ENCODE data around the gene PRKAR2B. TPM values are rescaled to one million over a fixed set of nuclear protein-coding genes. Genes with fewer than 3 reads are reported as not detected.
A peak's percentile ranks its signal among the peaks of the same experiment; 100 is the strongest.
"Not testable (repeated sequence)": the region's sequence is repeated elsewhere in the genome, so short reads cannot be mapped to it uniquely, and the experiment has no call there.

The PRKAR2B gene
- total RNA-seq, 2 experiments from 2014 or later = 69.0 to 210 TPM

GRCh38 chr7:107039199-107039900 is 5.2 kb upstream of the PRKAR2B start:
- no TSS peak for BruUV-seq (replicated peaks)
- peaks cover 10% of the 10 kb centered on the region for H3K4me1 ChIP-seq (ENCODE audit: insufficient read depth, low read length, poor library complexity, severe bottlenecking)
- intact Hi-C loops (cut with micrococcal nuclease; ENCODE audit: unreplicated experiment) = no loop called here
- DNase-seq (ENCODE audit: low spot score) = no peak
- no peak overlapping the region for H3K4me2 ChIP-seq (ENCODE audit: low read length)
- TF ChIP-seq EZH2phosphoT487 (IDR thresholded peaks at IDR 0.05; ENCODE audit: borderline replicate concordance, low read depth, low read length) (no peak), CTCF (conservative IDR thresholded peaks at IDR 0.05; ENCODE audit: low read length) (no peak)
- H3K9me2 ChIP-seq (ENCODE audit: insufficient read depth, low read length) = no peaks in the 10 kb centered on the region
- H2AFZ ChIP-seq (ENCODE audit: low read length) = peak overlapping the region; percentile 15; the same call in 1 of the 2 replicates
- H3K27ac ChIP-seq (ENCODE audit: low read depth, low read length, poor library complexity, severe bottlenecking) = no peak overlapping the region
- ChIA-PET CTCF (ENCODE audit: unreplicated experiment) (no interaction called here), POLR2A (interaction anchor here (1.1 kb wide), 1 partner anchor 11 kb away, joined by 3 read pairs; no protein-coding TSS in a partner anchor)
- H3K4me3 ChIP-seq (ENCODE audit: low read depth, low read length, poor library complexity, severe bottlenecking) = no peak overlapping the region
- no peaks in the 10 kb centered on the region for H4K20me1 ChIP-seq (ENCODE audit: insufficient read depth, low read length)
- H3K9me3 ChIP-seq (ENCODE audit: low read length) = peaks cover 9% of the 10 kb centered on the region; the same call in 1 of the 2 replicates
- H3K36me3 ChIP-seq (ENCODE audit: insufficient read depth, low read length) = no peaks in the 10 kb centered on the region; the same call in 1 of the 2 replicates
- no peaks in the 10 kb centered on the region for H3K79me2 ChIP-seq (ENCODE audit: insufficient read depth, low read depth, low read length)

- Histone ChIP-seq H3K9me3 (ENCODE audit: low read length) (peaks cover 9% of the 10 kb centered on the region; the same call in 1 of the 2 replicates), H3K4me3 (ENCODE audit: low read depth, low read length, poor library complexity, severe bottlenecking) (no peak overlapping the region), H3K4me2 (ENCODE audit: low read length) (no peak overlapping the region), H3K9me2 (ENCODE audit: insufficient read depth, low read length) (no peaks in the 10 kb centered on the region), H3K36me3 (ENCODE audit: insufficient read depth, low read length) (peaks cover 4% of the 10 kb centered on the region; the same call in 1 of the 2 replicates), H3K4me1 (ENCODE audit: insufficient read depth, low read length, poor library complexity, severe bottlenecking) (peaks cover 10% of the 10 kb centered on the region), H4K20me1 (ENCODE audit: insufficient read depth, low read length) (0 out of 2 replicates have a peak, but pooled peaks cover 6% of the 10 kb centered on the region), H3K79me2 (ENCODE audit: insufficient read depth, low read depth, low read length) (peaks cover 13% of the 10 kb centered on the region), H2AFZ (ENCODE audit: low read length) (no peak overlapping the region), H3K27ac (ENCODE audit: low read depth, low read length, poor library complexity, severe bottlenecking) (no peak overlapping the region)
- CTCF ChIA-PET (ENCODE audit: unreplicated experiment) = no interaction called here
- intact Hi-C loops (cut with micrococcal nuclease; ENCODE audit: unreplicated experiment) = loop anchor here (5.0 kb wide), 1 partner anchor 249 kb away; no protein-coding TSS in a partner anchor
- BruUV-seq (replicated peaks) = no TSS peak
- DNase-seq (ENCODE audit: low spot score) = no peak
- no peak for TF ChIP-seq CTCF (conservative IDR thresholded peaks at IDR 0.05; ENCODE audit: low read length)
- TF ChIP-seq EZH2phosphoT487 (IDR thresholded peaks at IDR 0.05; ENCODE audit: borderline replicate concordance, low read depth, low read length) = no peak
- POLR2A ChIA-PET = interaction anchor here (0.5 to 1.3 kb wide), 3 partner anchors 13 to 77 kb away, joined by 3 read pairs; no protein-coding TSS in a partner anchor
These were observed 3.4 kb upstream of the PRKAR2B start for GRCh38 chr7:107041097-107041496.

GRCh38 chr7:107041764-107042163 is 2.7 kb upstream of the PRKAR2B start:
- BruUV-seq (replicated peaks); DNase-seq (ENCODE audit: low spot score); H4K20me1 ChIP-seq (ENCODE audit: insufficient read depth, low read length); H3K9me3 ChIP-seq (ENCODE audit: low read length); H3K4me3 ChIP-seq (ENCODE audit: low read depth, low read length, poor library complexity, severe bottlenecking); H2AFZ ChIP-seq (ENCODE audit: low read length); H3K27ac ChIP-seq (ENCODE audit: low read depth, low read length, poor library complexity, severe bottlenecking); H3K36me3 ChIP-seq (ENCODE audit: insufficient read depth, low read length); H3K4me1 ChIP-seq (ENCODE audit: insufficient read depth, low read length, poor library complexity, severe bottlenecking); H3K4me2 ChIP-seq (ENCODE audit: low read length); H3K9me2 ChIP-seq (ENCODE audit: insufficient read depth, low read length); CTCF ChIA-PET (ENCODE audit: unreplicated experiment): not testable (repeated sequence)
- POLR2A ChIA-PET = interaction anchor here (0.5 to 1.3 kb wide), 2 partner anchors 14 to 17 kb away, joined by 3 read pairs; no protein-coding TSS in a partner anchor
- intact Hi-C loops (cut with micrococcal nuclease; ENCODE audit: unreplicated experiment) = loop anchor here (5.0 kb wide), 1 partner anchor 249 kb away; no protein-coding TSS in a partner anchor
- peaks cover 20% of the 10 kb centered on the region for H3K79me2 ChIP-seq (ENCODE audit: insufficient read depth, low read depth, low read length)

- H4K20me1 ChIP-seq (ENCODE audit: insufficient read depth, low read length); H3K4me3 ChIP-seq (ENCODE audit: low read depth, low read length, poor library complexity, severe bottlenecking); H2AFZ ChIP-seq (ENCODE audit: low read length); DNase-seq (ENCODE audit: low spot score); H3K4me2 ChIP-seq (ENCODE audit: low read length); H3K27ac ChIP-seq (ENCODE audit: low read depth, low read length, poor library complexity, severe bottlenecking); CTCF ChIA-PET (ENCODE audit: unreplicated experiment); BruUV-seq (replicated peaks); H3K9me3 ChIP-seq (ENCODE audit: low read length); H3K9me2 ChIP-seq (ENCODE audit: insufficient read depth, low read length): not testable (repeated sequence)
- peaks cover 15% of the 10 kb centered on the region for H3K4me1 ChIP-seq (ENCODE audit: insufficient read depth, low read length, poor library complexity, severe bottlenecking)
- peaks cover 26% of the 10 kb centered on the region for H3K79me2 ChIP-seq (ENCODE audit: insufficient read depth, low read depth, low read length)
- intact Hi-C loops (cut with micrococcal nuclease; ENCODE audit: unreplicated experiment) = loop anchor here (5.0 kb wide), 1 partner anchor 250 kb away; no protein-coding TSS in a partner anchor
- POLR2A ChIA-PET = interaction anchor here (0.7 to 1.3 kb wide), 2 partner anchors 18 to 22 kb away, joined by 3 read pairs; no protein-coding TSS in a partner anchor
- peaks cover 14% of the 10 kb centered on the region for H3K36me3 ChIP-seq (ENCODE audit: insufficient read depth, low read length)
These were observed 2.1 kb upstream of the PRKAR2B start for GRCh38 chr7:107042326-107042910.
